22Rv1 (cell line): ENCODE data around the gene GAS2L2.

Source experiments
- H3K27ac ChIP-seq: fragments of 450-650 bp; 2 replicates; pipeline ENCODE4 v1.5.1; 2017
- CTCF ChIP-seq: fragments of 450-650 bp; IDR thresholded peaks from 2 replicates; pipeline ENCODE4 v1.5.1; 2017; ENCODE audit warnings: mild to moderate bottlenecking
- ZFX ChIP-seq: fragments of 450-650 bp; IDR thresholded peaks from 2 replicates; pipeline ENCODE4 v1.6.1; 2017; ENCODE audit warnings: antibody characterized with exemption, borderline replicate concordance

GAS2L2 gene

GRCh38 chr17:35793257-35793656 lies 40.2 kb upstream of the GAS2L2 start:
- TF ChIP-seq CTCF = no peak
- no peak for TF ChIP-seq ZFX
- no peak overlapping the region for H3K27ac ChIP-seq

- H3K27ac ChIP-seq = no peak overlapping the region
- TF ChIP-seq ZFX (no peak), CTCF (no peak)
Observed at GRCh38 chr17:35791681-35792350, 38.8 kb upstream of the GAS2L2 start.

- H3K27ac ChIP-seq = no peak overlapping the region
- no peak for TF ChIP-seq ZFX
- TF ChIP-seq CTCF = no peak
Observed at GRCh38 chr17:35790841-35791240, 37.8 kb upstream of the GAS2L2 start.

- no peak overlapping the region for H3K27ac ChIP-seq
Observed at GRCh38 chr17:35788477-35789368, 35.7 kb upstream of the GAS2L2 start.

GRCh38 chr17:35786941-35787432 lies 33.9 kb upstream of the GAS2L2 start:
- no peak for TF ChIP-seq ZFX
- TF ChIP-seq CTCF = no peak
- peak overlapping the region; percentile 43 for H3K27ac ChIP-seq

More at GRCh38 chr17:35788477-35789368, 35.7 kb upstream of the GAS2L2 start:
- TF ChIP-seq CTCF (no peak), ZFX (no peak)

GRCh38 chr17:35784895-35785294 lies 31.9 kb upstream of the GAS2L2 start:
- H3K27ac ChIP-seq = no peak overlapping the region

More at GRCh38 chr17:35784895-35785294, 31.9 kb upstream of the GAS2L2 start:
- TF ChIP-seq CTCF = no peak
- TF ChIP-seq ZFX = no peak
